Activated CD4-positive, alpha-beta T cell treated with anti-CD3 and anti-CD28 coated beads, Interleukin-2, amount 10 ng/mL, durations not matched to agents 24 days and 14 days (primary cell): Measurements from ENCODE around the gene MALT1. TPM values are rescaled to one million over a fixed set of nuclear protein-coding genes. Genes with fewer than 3 reads are reported as not detected.
"Not testable (repeated sequence)": the region's sequence is repeated elsewhere in the genome, so short reads cannot be mapped to it uniquely, and the experiment has no call there.

Experiments used
- DNase-seq: peaks from one replicate; pipeline ENCODE4 v3.0.0; 2022
- H3K27ac Mint-ChIP-seq: one replicate; pipeline ENCODE4 v1.8.0; 2022; ENCODE audit warnings: mild to moderate bottlenecking, mixed read lengths
- H3K27me3 Mint-ChIP-seq: one replicate; pipeline ENCODE4 v1.8.0; 2022; ENCODE audit warnings: mixed read lengths
- H3K36me3 Mint-ChIP-seq: one replicate; pipeline ENCODE4 v1.8.0; 2022; ENCODE audit warnings: low read depth, mild to moderate bottlenecking, mixed read lengths
- H3K4me1 Mint-ChIP-seq: one replicate; pipeline ENCODE4 v1.8.0; 2021; ENCODE audit warnings: mixed read lengths
- H3K4me3 Mint-ChIP-seq: one replicate; pipeline ENCODE4 v1.8.0; 2022; ENCODE audit warnings: mild to moderate bottlenecking, moderate library complexity, mixed read lengths
- H3K9me3 Mint-ChIP-seq: one replicate; pipeline ENCODE4 v1.8.0; 2021; ENCODE audit warnings: mixed read lengths
- intact Hi-C: fragments of 100-400 bp; cut with micrococcal nuclease; formaldehyde crosslinking; loops from one replicate; pipeline ENCODE4 v1.15.1; 2023
- total RNA-seq: library from RNA; stranded (reverse); gene quantifications from 2 replicates; pipeline ENCODE4 v1.2.3, GENCODE V29; 2022

Gene MALT1
- total RNA-seq, 1 donor from 2014 or later: 22.7 TPM

GRCh38 chr18:58640428-58640805, 30.8 kb upstream of the MALT1 start:
- Mint-ChIP-seq H3K9me3 (no peaks in the 10 kb centered on the region), H3K4me3 (no peak overlapping the region), H3K27me3 (peaks cover 8% of the 10 kb centered on the region), H3K27ac (no peak overlapping the region), H3K4me1 (peaks cover 18% of the 10 kb centered on the region), H3K36me3 (peaks cover 2% of the 10 kb centered on the region)
- DNase-seq: no peak
- intact Hi-C loops: no loop called here

DNA sequence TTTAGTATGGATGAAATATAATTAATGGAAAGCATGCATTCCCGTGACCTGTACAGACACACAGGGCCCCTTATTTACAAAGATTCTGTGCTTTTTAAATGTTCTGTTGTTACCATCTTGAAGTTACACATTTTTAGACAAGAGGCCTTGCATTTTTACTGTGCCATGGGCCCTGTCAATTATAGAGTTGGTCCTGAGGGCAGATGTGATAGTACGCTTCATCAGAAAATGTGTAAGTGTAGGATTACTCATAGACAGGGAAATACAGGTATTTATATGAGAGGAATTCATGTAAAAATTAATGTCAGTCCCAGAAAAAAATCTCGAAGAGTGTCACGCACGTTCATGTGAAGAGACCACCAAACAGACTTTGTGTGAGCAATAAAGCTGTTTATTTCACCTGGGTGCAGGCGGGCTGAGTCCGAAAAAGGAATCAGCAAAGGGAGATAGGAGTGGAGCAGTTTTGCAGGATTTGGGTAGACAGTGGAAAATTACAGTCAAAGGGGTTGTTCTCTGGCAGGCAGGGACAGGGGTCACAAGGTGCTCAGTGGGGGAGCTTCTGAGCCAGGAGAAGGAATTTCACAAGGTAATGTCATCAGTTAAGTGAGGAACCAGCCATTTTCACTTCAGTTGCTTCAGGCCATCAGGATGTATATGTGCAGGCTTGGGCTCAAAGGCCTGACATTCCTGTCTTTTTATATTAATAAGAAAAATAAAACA, 30.2 kb upstream of the MALT1 start:
- Mint-ChIP-seq H3K9me3 (no peaks in the 10 kb centered on the region), H3K4me1 (peaks cover 11% of the 10 kb centered on the region), H3K27ac (no peak overlapping the region), H3K36me3 (peaks cover 6% of the 10 kb centered on the region), H3K27me3 (peaks cover 10% of the 10 kb centered on the region), H3K4me3 (no peak overlapping the region)
- DNase-seq: no peak
- intact Hi-C loops: no loop called here

DNA sequence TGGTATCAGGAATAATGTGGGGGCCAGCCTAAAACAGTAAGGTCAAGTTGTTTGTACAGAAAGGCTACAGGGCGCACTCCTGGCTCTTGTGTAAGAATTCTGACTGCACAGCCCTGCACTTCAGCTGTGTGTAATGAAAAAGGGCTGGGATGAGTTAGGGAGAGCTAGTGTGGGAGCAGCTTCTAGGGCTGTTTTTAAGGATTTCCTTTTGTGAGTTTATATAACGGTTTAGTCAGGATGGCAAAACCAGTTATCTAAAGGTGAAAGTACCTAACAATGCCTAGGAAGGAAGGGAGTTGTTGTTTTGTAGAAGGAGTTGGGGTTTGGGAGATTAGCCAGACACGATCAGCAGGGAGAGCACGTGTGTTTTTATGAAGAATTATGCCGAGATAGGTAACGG, 27.7 kb upstream of the MALT1 start:
- H3K4me3 Mint-ChIP-seq: not testable (repeated sequence)

GRCh38 chr18:58645398-58645797, 25.9 kb upstream of the MALT1 start:
- Mint-ChIP-seq H3K4me1 (peaks cover 17% of the 10 kb centered on the region), H3K36me3 (peaks cover 5% of the 10 kb centered on the region), H3K27ac (no peak overlapping the region), H3K9me3 (peaks cover 3% of the 10 kb centered on the region), H3K4me3 (no peak overlapping the region), H3K27me3 (peaks cover 2% of the 10 kb centered on the region)
- intact Hi-C loops: no loop called here
- DNase-seq: no peak

More for the DNA sequence above, 27.7 kb upstream of the MALT1 start:
- H3K9me3 Mint-ChIP-seq, H3K27ac Mint-ChIP-seq, intact Hi-C loops, H3K36me3 Mint-ChIP-seq, H3K4me1 Mint-ChIP-seq, H3K27me3 Mint-ChIP-seq, DNase-seq: not testable (repeated sequence)

DNA sequence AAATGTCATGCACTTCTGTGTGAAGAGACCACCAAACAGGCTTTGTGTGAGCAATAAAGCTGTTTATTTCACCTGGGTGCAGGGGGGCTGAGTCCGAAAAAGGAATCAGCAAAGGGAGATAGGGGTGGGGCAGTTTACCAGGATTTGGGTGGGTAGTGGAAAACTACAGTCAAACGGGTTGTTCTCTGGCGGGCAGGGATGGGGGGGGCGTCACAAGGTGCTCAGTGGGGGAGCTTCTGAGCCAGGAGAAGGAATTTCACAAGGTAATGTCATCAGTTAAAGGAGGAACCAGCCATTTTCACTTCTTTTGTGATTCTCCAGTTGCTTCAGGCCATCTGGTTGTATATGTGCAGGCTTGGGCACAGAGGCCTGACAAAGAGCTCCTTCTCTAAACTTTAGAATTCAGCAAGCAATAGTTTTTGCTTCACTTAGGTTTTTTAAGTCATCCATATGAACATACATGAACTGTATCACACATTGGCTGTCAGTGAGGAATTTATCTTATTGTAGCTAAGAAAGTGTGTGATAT, 24.9 kb upstream of the MALT1 start:
- intact Hi-C loops: no loop called here
- no peak overlapping the region for H3K4me3 Mint-ChIP-seq
- H3K27ac Mint-ChIP-seq: no peak overlapping the region
- peaks cover 3% of the 10 kb centered on the region for H3K9me3 Mint-ChIP-seq
- DNase-seq: no peak
- peaks cover 22% of the 10 kb centered on the region for H3K4me1 Mint-ChIP-seq
- peaks cover 2% of the 10 kb centered on the region for H3K27me3 Mint-ChIP-seq
- peaks cover 8% of the 10 kb centered on the region for H3K36me3 Mint-ChIP-seq

DNA sequence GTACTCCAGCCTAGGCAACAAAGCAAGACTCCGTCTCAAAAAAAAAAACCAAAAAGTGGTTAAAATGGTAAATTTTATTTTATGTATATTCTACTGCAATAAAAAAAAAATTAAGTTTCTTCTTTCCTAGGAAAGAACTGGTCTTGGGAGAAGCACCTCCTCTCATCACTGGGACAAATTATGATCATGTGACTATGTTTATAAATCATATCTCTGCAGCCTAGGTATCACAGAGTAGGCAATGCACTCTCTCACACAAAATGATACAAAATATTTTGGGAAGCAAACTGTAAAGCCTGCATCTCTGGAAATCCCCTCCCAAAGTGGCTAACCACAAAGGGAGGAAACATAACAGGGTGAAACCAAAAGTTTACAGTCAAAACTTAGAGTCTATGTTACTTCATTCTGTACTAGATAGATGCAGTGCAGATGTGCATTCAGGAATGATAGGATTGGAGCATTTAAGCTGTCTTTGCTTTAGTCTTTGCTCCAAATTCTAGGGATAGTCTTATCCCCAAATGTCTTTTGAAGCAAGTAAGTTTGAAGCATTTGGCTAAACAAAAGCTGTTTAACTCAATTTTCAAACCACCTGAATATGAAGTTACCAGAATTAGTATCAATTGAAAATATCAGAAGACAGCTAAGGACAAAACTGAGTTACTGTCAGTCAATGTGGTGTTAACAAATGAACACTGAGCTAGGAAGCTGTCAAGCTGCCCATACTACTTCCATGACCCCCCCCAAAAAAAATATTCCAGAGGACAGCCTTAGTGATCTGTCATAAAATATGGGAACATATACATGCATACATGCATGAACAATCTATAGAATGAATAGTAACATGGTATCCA, 21.1 kb upstream of the MALT1 start:
- peak overlapping the region; percentile 42 for H3K27ac Mint-ChIP-seq
- H3K36me3 Mint-ChIP-seq: peaks cover 17% of the 10 kb centered on the region
- H3K27me3 Mint-ChIP-seq: peaks cover 3% of the 10 kb centered on the region
- H3K9me3 Mint-ChIP-seq: peaks cover 15% of the 10 kb centered on the region
- H3K4me1 Mint-ChIP-seq: peaks cover 52% of the 10 kb centered on the region
- DNase-seq: peak; percentile 92
- H3K4me3 Mint-ChIP-seq: peak overlapping the region; percentile 41
- intact Hi-C loops: loop anchor here (1.0 to 5.0 kb wide), 7 partner anchors 15 to 109 kb away; no protein-coding TSS in a partner anchor

DNA sequence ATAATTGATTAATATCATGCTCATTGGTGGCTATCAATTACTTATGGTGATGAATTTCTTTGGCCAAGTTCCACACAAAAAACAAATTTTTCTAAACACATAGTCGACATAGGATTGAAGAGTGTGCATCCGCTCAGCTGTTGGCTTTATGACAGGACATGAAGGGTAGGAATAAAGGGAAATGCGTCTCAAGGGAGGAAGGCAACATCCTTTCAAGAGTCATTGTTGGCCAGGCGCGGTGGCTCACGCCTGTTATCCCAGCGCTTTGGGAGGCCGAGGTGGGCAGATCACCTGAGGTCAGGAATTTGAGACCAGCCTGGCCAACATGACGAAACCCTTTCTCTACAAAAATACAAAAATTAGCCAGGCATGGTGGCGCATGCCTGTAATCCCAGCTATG, 20.4 kb upstream of the MALT1 start:
- peaks cover 16% of the 10 kb centered on the region for H3K9me3 Mint-ChIP-seq
- H3K27ac Mint-ChIP-seq: peak overlapping the region; percentile 42
- peak overlapping the region; percentile 41 for H3K4me3 Mint-ChIP-seq
- peaks cover 13% of the 10 kb centered on the region for H3K36me3 Mint-ChIP-seq
- not testable (repeated sequence) for DNase-seq, H3K27me3 Mint-ChIP-seq
- intact Hi-C loops: loop anchor here (1.0 to 5.0 kb wide), 7 partner anchors 14 to 110 kb away; no protein-coding TSS in a partner anchor
- H3K4me1 Mint-ChIP-seq: peaks cover 52% of the 10 kb centered on the region

- Mint-ChIP-seq H3K9me3 (peaks cover 16% of the 10 kb centered on the region), H3K36me3 (peaks cover 14% of the 10 kb centered on the region), H3K4me1 (peaks cover 67% of the 10 kb centered on the region)
- not testable (repeated sequence) for H3K27me3 Mint-ChIP-seq, DNase-seq, H3K27ac Mint-ChIP-seq, H3K4me3 Mint-ChIP-seq
- intact Hi-C loops: loop anchor here (5.0 kb wide), 1 partner anchor 34 kb away; no protein-coding TSS in a partner anchor
Measured at GRCh38 chr18:58653144-58653722, 18.0 kb upstream of the MALT1 start.

DNA sequence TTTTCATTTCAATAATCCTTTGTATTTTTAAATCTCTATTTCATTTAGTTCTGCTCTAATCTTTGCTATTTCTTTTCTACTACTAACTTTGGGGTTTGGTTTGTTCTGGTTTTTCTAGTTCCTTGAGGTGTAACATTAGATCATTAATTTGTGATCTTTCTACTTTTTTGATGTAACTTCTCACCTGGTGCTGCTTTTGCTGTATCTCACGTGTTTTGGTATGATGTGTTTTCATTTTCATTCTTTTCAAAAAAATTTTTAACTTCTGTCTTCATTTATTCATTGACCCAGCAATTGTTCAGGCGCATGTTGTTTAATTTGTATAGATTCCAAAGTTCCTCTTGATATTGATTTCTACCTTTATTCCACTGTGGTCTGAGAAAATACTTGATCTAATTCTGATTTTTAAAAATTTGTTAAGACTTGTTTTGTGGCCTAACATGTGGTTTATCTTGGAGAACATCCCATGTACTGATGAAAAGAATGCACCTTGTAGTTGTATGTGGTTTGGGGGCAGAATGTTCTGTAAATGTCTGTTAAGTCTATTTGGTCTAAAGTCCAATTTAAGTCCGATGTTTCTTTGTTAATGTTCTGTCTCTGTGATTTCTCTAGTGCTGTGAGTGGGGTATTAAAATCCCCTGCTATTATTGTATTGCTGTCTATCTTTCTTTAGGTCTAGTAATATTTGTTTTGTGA, 17.3 kb upstream of the MALT1 start:
- Mint-ChIP-seq H3K36me3 (peaks cover 14% of the 10 kb centered on the region), H3K9me3 (peaks cover 16% of the 10 kb centered on the region), H3K27ac (no peak overlapping the region), H3K4me3 (peak overlapping the region; percentile 10), H3K4me1 (peaks cover 64% of the 10 kb centered on the region), H3K27me3 (peaks cover 1% of the 10 kb centered on the region)
- intact Hi-C loops: loop anchor here (5.0 kb wide), 1 partner anchor 33 kb away; no protein-coding TSS in a partner anchor
- no peak for DNase-seq

DNA sequence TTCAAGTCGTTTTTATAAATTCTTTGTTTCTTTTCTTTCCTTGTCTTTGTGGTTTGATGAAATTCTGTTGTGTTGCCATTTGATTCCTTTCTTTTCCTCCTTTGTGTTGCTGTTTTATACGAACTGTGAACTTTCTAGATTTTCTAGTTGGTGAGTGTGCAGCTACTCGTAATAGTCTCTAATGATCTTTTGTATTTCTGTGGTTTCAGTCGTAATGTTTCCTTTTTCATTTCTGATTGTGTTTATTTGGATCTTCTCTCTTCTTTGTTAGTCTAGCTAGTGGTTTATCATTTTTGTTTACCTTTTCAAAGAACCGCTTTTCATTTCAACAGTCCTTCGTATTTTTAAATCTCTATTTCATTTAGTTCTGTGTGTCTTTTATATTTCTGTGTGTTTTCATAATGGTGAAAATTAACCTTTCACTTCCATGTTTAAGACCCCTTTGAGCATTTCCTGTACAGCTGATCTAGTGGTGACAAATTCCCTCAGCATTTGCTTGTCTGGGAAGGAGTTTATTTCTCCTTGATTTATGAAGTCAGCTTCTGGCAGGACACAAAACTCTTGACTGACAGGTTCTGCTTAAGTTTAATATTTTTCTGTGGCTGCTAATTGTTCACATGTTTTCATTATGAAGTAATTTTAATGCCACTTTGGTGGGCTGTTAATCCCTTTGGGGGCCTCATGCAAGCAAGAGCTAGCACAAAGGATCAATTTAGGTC, 16.2 kb upstream of the MALT1 start:
- Mint-ChIP-seq H3K9me3 (peaks cover 16% of the 10 kb centered on the region), H3K4me3 (no peak overlapping the region), H3K36me3 (peaks cover 15% of the 10 kb centered on the region), H3K27me3 (peaks cover 1% of the 10 kb centered on the region), H3K27ac (no peak overlapping the region), H3K4me1 (peaks cover 64% of the 10 kb centered on the region)
- DNase-seq: no peak
- intact Hi-C loops: loop anchor here (5.0 kb wide), 1 partner anchor 32 kb away; no protein-coding TSS in a partner anchor

DNA sequence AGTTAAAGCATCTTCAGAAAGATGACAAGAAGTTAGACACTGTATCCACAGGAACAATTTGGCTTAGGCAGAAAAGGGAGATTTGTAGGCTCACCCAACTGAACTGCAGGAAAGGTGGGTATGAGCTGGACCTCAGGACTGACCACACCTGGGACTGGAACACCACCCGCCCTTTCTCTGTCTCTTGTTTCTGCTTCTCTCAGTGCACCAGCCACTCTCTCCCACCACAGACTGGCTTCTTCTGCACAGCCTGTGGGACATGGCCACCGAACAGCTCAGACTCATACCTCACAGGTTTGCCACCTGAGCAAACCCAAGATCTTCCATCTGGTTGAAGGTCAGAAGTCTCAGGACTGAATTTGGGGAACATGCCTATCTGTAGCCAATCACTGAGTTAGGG, 14.2 kb upstream of the MALT1 start:
- DNase-seq: no peak
- Mint-ChIP-seq H3K36me3 (peaks cover 15% of the 10 kb centered on the region), H3K27me3 (peaks cover 1% of the 10 kb centered on the region), H3K4me3 (no peak overlapping the region), H3K27ac (no peak overlapping the region), H3K9me3 (peaks cover 16% of the 10 kb centered on the region), H3K4me1 (peaks cover 56% of the 10 kb centered on the region)
- intact Hi-C loops: no loop called here

DNA sequence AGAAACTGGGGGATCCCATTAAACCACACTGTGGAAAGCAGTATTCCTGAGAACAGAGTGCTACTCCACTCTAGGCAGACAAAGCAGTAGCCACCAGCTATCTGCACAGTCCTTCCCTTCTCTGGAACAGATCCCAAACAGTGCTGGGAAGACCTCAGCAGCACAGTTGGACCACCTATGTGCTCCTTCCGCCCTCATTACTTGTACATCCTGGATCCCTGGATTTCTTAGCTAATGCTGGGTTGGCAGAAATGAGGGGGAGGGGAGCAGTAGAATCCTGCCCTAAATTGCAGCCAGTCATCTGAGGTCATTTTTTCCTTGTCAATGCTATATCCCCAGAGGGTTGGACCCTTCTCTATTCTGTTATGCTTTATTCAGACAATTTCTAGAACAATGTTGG, 13.8 kb upstream of the MALT1 start:
- Mint-ChIP-seq H3K4me3 (peak overlapping the region; percentile 41), H3K36me3 (peaks cover 17% of the 10 kb centered on the region), H3K27ac (peak overlapping the region; percentile 48), H3K27me3 (peaks cover 1% of the 10 kb centered on the region), H3K4me1 (peaks cover 53% of the 10 kb centered on the region), H3K9me3 (peaks cover 16% of the 10 kb centered on the region)
- DNase-seq: no peak
- intact Hi-C loops: no loop called here

DNA sequence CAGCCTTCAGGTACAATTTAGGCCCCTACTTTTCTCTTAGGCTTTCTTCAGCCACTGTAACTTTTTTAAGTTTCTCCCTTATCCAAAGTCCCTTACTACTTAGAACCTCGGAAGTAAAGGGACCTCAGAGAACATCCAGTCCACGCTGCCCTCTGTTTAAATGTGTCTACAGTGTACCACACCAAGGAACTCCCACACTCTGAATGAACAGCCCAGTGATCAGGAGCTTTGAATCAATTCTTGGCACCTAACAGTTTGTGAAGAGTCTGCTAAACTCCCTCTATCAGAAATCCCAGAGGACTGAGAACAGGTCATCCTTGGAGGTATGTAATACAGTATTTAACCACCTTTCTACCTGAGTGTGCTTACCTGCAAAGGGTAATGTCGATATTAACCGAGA, 11.6 kb upstream of the MALT1 start:
- Mint-ChIP-seq H3K4me1 (peaks cover 35% of the 10 kb centered on the region), H3K27ac (peak overlapping the region; percentile 2), H3K36me3 (peaks cover 13% of the 10 kb centered on the region), H3K9me3 (peaks cover 10% of the 10 kb centered on the region), H3K4me3 (peak overlapping the region; percentile 20), H3K27me3 (no peaks in the 10 kb centered on the region)
- intact Hi-C loops: no loop called here
- DNase-seq: no peak
